Measurements from ENCODE around the gene AQR.

- TF ChIP-seq CTCF (IDR thresholded peaks at IDR 0.05; ENCODE audit: borderline replicate concordance, extremely low read depth, low read length, poor library complexity, severe bottlenecking) = no peak
- TF ChIP-seq EZH2 (IDR thresholded peaks at IDR 0.05; ENCODE audit: borderline replicate concordance, low read depth, low read length, severe bottlenecking) = no peak
These were observed 24.6 kb downstream of the AQR start for GRCh38 chr15:34944936-34945335.

Data from DND-41 (cell line).